ENCODE results near the gene TMEM54. TPM values are rescaled to one million over a fixed set of nuclear protein-coding genes. Genes with fewer than 3 reads are reported as not detected.

The TMEM54 gene
- total and polyA plus RNA-seq, 5 donors from 2014 or later: not detected

- no peaks in the 10 kb centered on the region for H3K27me3 ChIP-seq (ENCODE audit: control insufficient read depth, insufficient read depth, low read length)
- Mint-ChIP-seq H3K9me3 (peaks cover 0 to 2% (median 0%) of the 10 kb centered on the region in 7 donors), H3K36me3 (peaks cover 26% of the 10 kb centered on the region), H3K27ac (no peak overlapping the region), H3K27me3 (no peaks in the 10 kb centered on the region), H3K4me3 (no peak overlapping the region), H3K4me1 (peaks cover 0 to 6% (median 0%) of the 10 kb centered on the region in 4 donors)
- no peak overlapping the region for H3K27ac ChIP-seq (ENCODE audit: insufficient read depth, low read length, poor library complexity, severe bottlenecking)
- no peaks in the 10 kb centered on the region for H3K9me3 ChIP-seq (ENCODE audit: control insufficient read depth in 2 of 2, low read length in 2 of 2)
- peaks cover 20% of the 10 kb centered on the region for H3K36me3 ChIP-seq (ENCODE audit: control insufficient read depth, insufficient read depth, low read length)
- ATAC-seq (ENCODE audit: low read depth in 2 of 2) (no peak), DNase-seq (no peak)
- no peak overlapping the region for H3K4me3 ChIP-seq (ENCODE audit: low read depth, low read length)
- no peaks in the 10 kb centered on the region for H3K4me1 ChIP-seq (ENCODE audit: control insufficient read depth, insufficient read depth, low read length, poor library complexity, severe bottlenecking)
Measured at GRCh38 chr1:32848354-32849063, 52.7 kb downstream of the TMEM54 start.

Other genes starting within 250 kb of the TMEM54 start
- gene SYNC, start 198.6 kb downstream of the TMEM54 start, total RNA-seq: not detected
- gene SYNC, start 198.6 kb downstream of the TMEM54 start, polyA plus RNA-seq: not detected
- 111 TPM for gene YARS1, start 84.0 kb downstream of the TMEM54 start, total RNA-seq
- 10 to 100 TPM; 47.3 to 68.9 (median 55.8) TPM for gene YARS1, start 84.0 kb downstream of the TMEM54 start, polyA plus RNA-seq
- 55.1 TPM for gene S100PBP, start 83.7 kb downstream of the TMEM54 start, total RNA-seq
- gene S100PBP, start 83.7 kb downstream of the TMEM54 start, polyA plus RNA-seq: 10 to 100 TPM; 11.5 to 12.3 (median 12.3) TPM
- gene FNDC5, start 30.5 kb downstream of the TMEM54 start, total RNA-seq: not detected
- gene FNDC5, start 30.5 kb downstream of the TMEM54 start, polyA plus RNA-seq: not detected
- not detected for gene HPCA, start 14.9 kb downstream of the TMEM54 start, total RNA-seq
- gene HPCA, start 14.9 kb downstream of the TMEM54 start, polyA plus RNA-seq: not detected
- 44.9 TPM for gene RNF19B, start 63.4 kb upstream of the TMEM54 start, total RNA-seq
- 1 to 10 TPM; 2.0 to 2.6 (median 2.4) TPM for gene RNF19B, start 63.4 kb upstream of the TMEM54 start, polyA plus RNA-seq
- gene AK2, start 135.5 kb upstream of the TMEM54 start, total RNA-seq: 55.3 TPM
- gene AK2, start 135.5 kb upstream of the TMEM54 start, polyA plus RNA-seq: 100 to 1,000 TPM; 111 to 122 (median 115) TPM
- gene AZIN2, start 179.8 kb upstream of the TMEM54 start, total RNA-seq: 1.5 TPM
- gene AZIN2, start 179.8 kb upstream of the TMEM54 start, polyA plus RNA-seq: 1 to 10 TPM in 2 of 4 donors, under 1 TPM in 1, not detected in 1; 0.69 to 1.9 (median 1.2) TPM

All from CD4-positive, CD25-positive, alpha-beta regulatory T cell (primary cell).